BLaER1 (cell line): ENCODE data around the gene ENHO.

Experiments used
- H3K27ac ChIP-seq: shearing (Covaris generic); formaldehyde crosslinking; 2 replicates; pipeline ENCODE4 v1.8.1; 2022
- H3K27me3 ChIP-seq: shearing (Covaris generic); formaldehyde crosslinking; 2 replicates; pipeline ENCODE4 v1.8.1; 2022
- H3K36me3 ChIP-seq: shearing (Covaris generic); formaldehyde crosslinking; 2 replicates; pipeline ENCODE4 v1.8.1; 2022
- H3K4me1 ChIP-seq: shearing (Covaris generic); formaldehyde crosslinking; 2 replicates; pipeline ENCODE4 v1.8.1; 2022
- H3K4me2 ChIP-seq: shearing (Covaris generic); formaldehyde crosslinking; 2 replicates; pipeline ENCODE4 v1.8.1; 2022
- H3K4me3 ChIP-seq: shearing (Covaris generic); formaldehyde crosslinking; 2 replicates; pipeline ENCODE4 v1.8.1; 2022
- H3K9ac ChIP-seq: shearing (Covaris generic); formaldehyde crosslinking; 2 replicates; pipeline ENCODE4 v1.8.1; 2022
- H3K9me3 ChIP-seq: shearing (Covaris generic); formaldehyde crosslinking; 2 replicates; pipeline ENCODE4 v1.8.1; 2022
- H4K20me1 ChIP-seq: shearing (Covaris generic); formaldehyde crosslinking; 2 replicates; pipeline ENCODE4 v1.8.1; 2022
- Cebpa-rat ChIP-seq: shearing (Covaris generic); IDR thresholded peaks from 2 replicates; pipeline ENCODE4 v1.8.1; 2022

ENHO gene

DNA sequence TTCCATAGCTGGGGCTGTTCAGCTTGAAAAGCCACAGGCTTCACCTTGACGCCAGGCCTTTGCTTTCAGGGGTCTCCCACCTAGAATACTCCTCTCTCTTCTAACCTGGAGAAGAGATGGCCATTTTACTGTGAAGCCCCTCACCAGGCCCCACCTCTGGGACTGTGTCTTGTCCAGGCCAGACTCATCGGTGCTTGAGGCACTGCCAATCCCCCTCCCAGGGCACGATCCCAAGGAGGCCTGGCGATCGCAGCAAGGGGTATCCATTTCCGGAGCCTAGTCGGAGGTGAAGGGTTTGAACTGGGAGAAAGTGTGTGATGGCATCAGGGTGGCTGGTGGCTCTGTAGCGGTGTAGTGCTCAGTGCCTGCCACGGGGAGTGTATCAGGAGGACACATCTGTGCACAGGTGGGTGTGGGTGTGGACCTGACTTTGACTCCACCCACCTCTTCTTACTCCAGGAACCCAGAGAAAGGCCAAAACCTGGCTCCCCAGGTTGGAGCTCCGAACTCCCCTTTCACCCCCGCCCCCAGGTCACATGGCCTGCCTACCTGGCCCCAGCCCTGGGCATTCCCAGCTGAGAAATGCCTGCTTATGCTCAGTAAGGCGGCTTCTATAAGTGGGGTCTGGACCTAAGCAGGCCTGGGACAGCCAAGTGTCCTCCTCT is 27.4 kb upstream of the ENHO start:
- H3K9me3 ChIP-seq = no peaks in the 10 kb centered on the region
- no peak for TF ChIP-seq Cebpa-rat
- H3K27ac ChIP-seq = no peak overlapping the region
- peaks cover 29% of the 10 kb centered on the region for H3K4me1 ChIP-seq
- H3K27me3 ChIP-seq = no peaks in the 10 kb centered on the region
- peaks cover 10% of the 10 kb centered on the region; the same call in 1 of the 2 replicates for H4K20me1 ChIP-seq
- H3K4me2 ChIP-seq = no peak overlapping the region
- no peak overlapping the region for H3K9ac ChIP-seq
- H3K4me3 ChIP-seq = no peak overlapping the region
- H3K36me3 ChIP-seq = no peaks in the 10 kb centered on the region

DNA sequence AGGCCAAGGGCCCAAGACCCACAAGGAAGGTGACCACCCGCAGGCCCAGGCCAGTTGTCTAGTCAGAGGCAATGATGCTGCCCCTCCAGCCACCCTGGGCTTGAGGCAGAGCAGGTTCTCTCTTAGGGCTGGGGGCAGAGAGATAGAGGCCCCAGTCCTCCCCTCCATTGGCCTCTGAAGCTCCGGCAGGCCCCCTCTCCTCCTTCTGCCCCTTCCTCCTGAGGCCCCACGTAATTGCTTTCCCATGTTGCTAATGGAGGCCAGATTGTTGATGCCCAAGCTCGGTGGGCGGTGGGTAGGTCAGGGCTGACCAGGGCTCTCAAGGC is 26.6 kb upstream of the ENHO start:
- H3K9me3 ChIP-seq = no peaks in the 10 kb centered on the region
- no peak for TF ChIP-seq Cebpa-rat
- H3K36me3 ChIP-seq = no peaks in the 10 kb centered on the region
- H3K4me2 ChIP-seq = no peak overlapping the region
- H3K27ac ChIP-seq = no peak overlapping the region
- H3K27me3 ChIP-seq = no peaks in the 10 kb centered on the region
- H4K20me1 ChIP-seq = peaks cover 10% of the 10 kb centered on the region; the same call in 1 of the 2 replicates
- H3K9ac ChIP-seq = no peak overlapping the region
- no peak overlapping the region for H3K4me3 ChIP-seq
- H3K4me1 ChIP-seq = peaks cover 21% of the 10 kb centered on the region

DNA sequence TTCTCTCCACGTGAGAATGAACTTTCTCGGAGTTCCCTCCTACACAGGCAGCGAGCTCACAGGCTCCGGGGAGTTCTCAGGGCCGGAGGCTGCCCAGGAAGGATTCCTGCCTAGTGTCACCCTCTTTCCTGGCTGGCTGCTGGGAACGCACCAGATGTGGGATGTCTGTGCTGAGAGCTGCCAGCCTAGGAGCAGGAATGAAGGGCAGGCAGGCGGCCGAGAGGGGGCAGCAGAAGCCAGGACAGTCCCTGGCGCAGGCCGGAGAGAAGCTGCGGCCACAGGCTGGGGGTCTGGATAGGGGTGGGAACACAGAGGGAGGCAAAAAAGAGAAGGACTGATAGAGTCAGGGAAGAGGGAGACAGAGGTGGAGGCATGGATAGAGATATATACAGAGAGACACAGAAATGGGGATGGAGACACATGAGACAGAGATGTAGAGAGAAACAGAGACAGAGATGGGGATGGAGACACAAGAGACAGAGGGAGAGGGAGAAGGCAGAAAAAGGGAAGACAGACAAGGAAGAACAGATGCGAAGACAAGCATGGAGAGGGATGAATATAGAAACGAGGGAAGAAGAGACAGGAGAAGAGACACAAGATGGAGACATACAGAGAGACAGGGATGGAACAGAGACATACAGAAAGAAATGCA is 25.3 kb upstream of the ENHO start:
- Histone ChIP-seq H4K20me1 (peaks cover 1% of the 10 kb centered on the region; the same call in 1 of the 2 replicates), H3K4me2 (no peak overlapping the region), H3K36me3 (no peaks in the 10 kb centered on the region), H3K4me1 (peaks cover 8% of the 10 kb centered on the region), H3K27me3 (no peaks in the 10 kb centered on the region), H3K27ac (no peak overlapping the region), H3K9me3 (no peaks in the 10 kb centered on the region), H3K4me3 (no peak overlapping the region), H3K9ac (no peak overlapping the region)
- TF ChIP-seq Cebpa-rat = no peak

DNA sequence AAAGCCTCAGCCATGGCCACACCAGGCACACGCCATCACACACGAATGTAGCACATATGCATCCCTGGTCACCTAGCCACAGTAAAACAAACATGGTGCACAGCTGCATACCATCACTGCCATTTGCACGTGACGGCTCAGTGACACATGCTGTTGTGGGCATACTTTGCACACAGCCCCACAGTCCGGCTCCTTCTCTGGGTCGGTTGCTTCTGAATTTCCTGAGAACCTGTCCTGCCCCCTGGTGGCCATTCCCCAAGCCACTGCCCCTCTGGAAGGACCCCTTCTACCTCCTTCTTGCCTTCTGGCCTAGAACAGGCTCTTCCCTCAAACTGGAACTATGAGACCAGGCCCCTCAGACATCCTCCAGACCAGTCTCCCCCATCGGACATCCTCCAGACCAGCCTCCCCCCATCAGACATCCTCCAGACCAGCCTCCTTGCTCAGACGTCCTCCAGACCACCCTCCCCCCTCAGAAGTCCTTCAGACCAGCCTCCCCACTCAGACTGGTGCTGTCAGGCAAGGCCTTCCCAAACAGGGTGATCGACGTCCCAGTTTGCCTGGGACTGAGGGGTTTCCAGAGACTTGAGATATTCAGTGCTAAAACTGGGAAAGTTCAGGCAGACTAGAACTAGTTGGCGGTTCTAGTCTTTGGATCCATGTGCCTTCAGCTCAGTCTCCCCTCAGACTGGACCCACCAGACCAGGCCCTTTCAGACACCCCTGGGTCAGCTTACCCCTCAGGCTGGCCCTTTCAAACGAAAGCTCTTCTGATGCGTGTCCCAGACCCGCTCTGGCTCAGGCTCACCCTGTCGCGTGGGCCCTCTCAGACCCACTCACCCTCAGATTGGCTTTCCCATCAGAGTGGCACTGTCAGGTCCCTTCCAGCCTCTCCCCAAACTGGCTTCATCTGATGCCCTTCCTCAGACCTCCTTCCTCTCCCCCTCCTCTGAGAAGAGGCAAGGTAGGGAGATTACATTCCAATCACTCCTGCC is 24.3 kb upstream of the ENHO start:
- no peak overlapping the region for H3K27ac ChIP-seq
- H3K4me2 ChIP-seq = no peak overlapping the region
- no peaks in the 10 kb centered on the region for H3K4me1 ChIP-seq
- no peak overlapping the region for H3K4me3 ChIP-seq
- H3K9ac ChIP-seq = no peak overlapping the region
- no peak for TF ChIP-seq Cebpa-rat
- no peaks in the 10 kb centered on the region for H4K20me1 ChIP-seq
- H3K27me3 ChIP-seq = no peaks in the 10 kb centered on the region
- H3K9me3 ChIP-seq = no peaks in the 10 kb centered on the region
- no peaks in the 10 kb centered on the region for H3K36me3 ChIP-seq

DNA sequence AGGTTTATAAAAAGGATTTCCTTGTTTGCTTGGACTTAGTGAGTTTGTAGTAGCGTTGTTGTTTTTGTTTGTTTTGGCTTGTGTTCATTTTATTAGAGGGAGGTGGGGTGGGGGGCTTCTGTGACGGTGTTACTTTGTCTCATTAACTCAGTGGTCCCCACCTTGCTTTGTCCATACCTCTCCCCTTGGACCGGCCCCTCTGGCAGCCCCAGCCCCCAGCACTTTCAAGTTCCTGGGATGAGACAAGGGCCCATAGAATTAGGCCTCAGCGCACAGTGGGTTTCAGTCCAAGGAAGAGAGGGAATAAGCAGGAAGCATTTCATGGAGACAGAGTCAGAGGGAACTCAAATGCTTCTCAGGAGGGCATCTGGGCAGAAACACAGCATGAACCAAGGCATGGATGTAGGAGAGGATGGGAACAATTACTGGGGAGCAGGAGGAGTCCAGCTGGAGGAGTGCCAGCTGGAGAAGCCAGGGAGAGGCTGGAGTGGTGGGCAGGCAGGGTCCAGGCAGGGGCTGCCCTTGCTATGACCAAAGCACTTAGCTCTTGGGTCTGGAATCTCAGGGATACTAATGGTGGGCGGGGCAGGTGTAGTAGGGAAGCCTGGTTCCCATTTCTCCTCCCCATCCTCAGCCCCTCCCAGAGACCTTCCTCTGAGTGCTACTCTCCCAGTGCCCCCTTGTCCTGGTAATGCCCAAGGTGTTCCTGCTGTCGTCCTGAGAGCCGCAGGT is 23.5 kb upstream of the ENHO start:
- H3K9me3 ChIP-seq = no peaks in the 10 kb centered on the region
- no peak overlapping the region for H3K4me3 ChIP-seq
- TF ChIP-seq Cebpa-rat = no peak
- no peaks in the 10 kb centered on the region for H3K27me3 ChIP-seq
- no peak overlapping the region for H3K4me2 ChIP-seq
- H3K9ac ChIP-seq = no peak overlapping the region
- no peaks in the 10 kb centered on the region for H3K36me3 ChIP-seq
- H3K4me1 ChIP-seq = no peaks in the 10 kb centered on the region
- H4K20me1 ChIP-seq = no peaks in the 10 kb centered on the region
- H3K27ac ChIP-seq = no peak overlapping the region

DNA sequence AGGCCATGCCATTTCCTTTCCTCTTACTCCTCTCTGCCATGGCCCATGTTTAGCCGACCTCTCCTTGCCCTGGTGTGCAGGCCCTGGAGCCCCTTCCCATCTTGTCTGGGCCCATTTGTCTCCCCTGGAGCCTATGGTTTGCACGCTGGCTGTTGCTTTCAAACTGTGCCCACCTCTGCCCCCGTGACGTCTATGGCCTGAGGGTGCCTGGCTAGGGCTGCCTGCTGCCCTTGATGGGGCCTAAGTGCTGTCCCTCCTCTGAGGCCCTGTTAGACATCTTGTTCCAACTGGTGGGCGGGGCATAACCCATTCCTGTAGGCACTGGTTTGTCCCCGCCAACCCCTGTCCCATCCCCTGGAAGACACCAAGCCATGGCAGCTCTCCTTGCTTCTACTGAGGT is 22.7 kb upstream of the ENHO start:
- H4K20me1 ChIP-seq = no peaks in the 10 kb centered on the region
- H3K4me3 ChIP-seq = no peak overlapping the region
- H3K9ac ChIP-seq = no peak overlapping the region
- no peaks in the 10 kb centered on the region for H3K36me3 ChIP-seq
- no peaks in the 10 kb centered on the region for H3K4me1 ChIP-seq
- TF ChIP-seq Cebpa-rat = no peak
- H3K9me3 ChIP-seq = no peaks in the 10 kb centered on the region
- H3K27me3 ChIP-seq = no peaks in the 10 kb centered on the region
- no peak overlapping the region for H3K4me2 ChIP-seq
- H3K27ac ChIP-seq = no peak overlapping the region

DNA sequence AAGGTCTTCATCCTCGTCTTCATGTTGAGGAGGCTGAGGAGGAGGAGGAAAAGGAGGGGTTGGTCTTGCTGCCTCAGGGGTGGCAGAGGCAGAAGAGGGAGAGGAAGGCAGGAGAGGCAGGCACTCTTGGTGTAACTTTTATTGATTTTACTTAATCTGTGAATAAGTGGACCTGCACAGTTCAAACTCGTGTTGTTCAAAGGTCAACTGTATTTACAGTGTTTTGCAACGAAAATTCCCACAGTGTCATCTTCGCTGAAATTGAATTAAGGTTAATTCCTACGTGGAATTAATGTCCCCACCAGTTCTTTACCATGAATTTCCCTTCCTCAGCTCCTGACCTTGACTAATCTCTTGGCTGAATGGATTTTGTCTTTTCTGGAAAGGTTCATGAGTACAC is 21.2 kb upstream of the ENHO start:
- Histone ChIP-seq H3K9ac (no peak overlapping the region), H3K4me2 (no peak overlapping the region), H3K27ac (no peak overlapping the region), H3K27me3 (no peaks in the 10 kb centered on the region), H4K20me1 (no peaks in the 10 kb centered on the region), H3K4me1 (no peaks in the 10 kb centered on the region), H3K9me3 (no peaks in the 10 kb centered on the region), H3K4me3 (no peak overlapping the region), H3K36me3 (no peaks in the 10 kb centered on the region)
- no peak for TF ChIP-seq Cebpa-rat

DNA sequence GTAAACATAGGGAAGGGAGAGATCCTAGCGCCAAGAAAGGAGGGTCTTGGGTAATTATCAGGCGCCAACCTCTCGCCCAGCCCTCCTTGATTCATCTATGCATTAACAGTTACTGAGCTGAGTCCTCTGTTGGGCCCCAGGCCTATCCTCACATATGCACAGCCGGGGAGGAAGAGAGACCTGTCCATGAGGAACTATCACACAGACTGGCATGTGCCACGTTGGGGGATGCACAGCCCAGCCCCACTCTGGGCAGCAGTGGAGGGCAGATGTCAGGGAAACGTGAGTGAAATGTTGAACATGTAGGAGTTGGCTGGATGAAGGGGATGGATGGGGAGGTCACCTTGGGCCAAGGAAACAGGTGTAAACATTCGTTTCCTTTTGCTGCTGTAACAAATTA is 18.8 kb upstream of the ENHO start:
- Histone ChIP-seq H3K4me2 (no peak overlapping the region), H3K4me3 (no peak overlapping the region), H3K9me3 (no peaks in the 10 kb centered on the region), H3K4me1 (no peaks in the 10 kb centered on the region), H4K20me1 (no peaks in the 10 kb centered on the region), H3K36me3 (no peaks in the 10 kb centered on the region), H3K27ac (no peak overlapping the region), H3K9ac (no peak overlapping the region), H3K27me3 (no peaks in the 10 kb centered on the region)
- TF ChIP-seq Cebpa-rat = no peak

DNA sequence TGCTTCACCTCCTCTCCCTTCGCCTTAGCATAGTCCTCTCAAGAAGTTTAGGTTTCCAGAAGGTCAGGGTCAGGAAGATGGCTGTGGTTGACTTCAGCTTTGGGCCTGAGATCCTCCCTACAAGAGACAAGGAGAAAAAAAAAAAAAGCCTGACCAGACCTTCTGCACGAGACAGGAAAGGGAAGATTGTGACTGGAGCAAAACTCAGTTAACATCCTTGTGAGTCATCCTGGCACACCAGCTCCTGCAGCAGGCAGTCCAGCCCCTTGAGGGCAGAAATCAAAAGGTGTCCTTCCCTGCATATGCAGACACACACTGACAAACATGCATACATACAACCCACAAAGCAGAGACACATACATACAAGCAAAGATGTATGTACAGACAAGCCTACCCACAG is 18.0 kb upstream of the ENHO start:
- Histone ChIP-seq H3K4me3 (no peak overlapping the region), H3K36me3 (no peaks in the 10 kb centered on the region), H3K9ac (no peak overlapping the region), H3K4me1 (no peaks in the 10 kb centered on the region), H3K27ac (no peak overlapping the region), H3K9me3 (no peaks in the 10 kb centered on the region), H3K4me2 (no peak overlapping the region), H3K27me3 (no peaks in the 10 kb centered on the region), H4K20me1 (no peaks in the 10 kb centered on the region)
- no peak for TF ChIP-seq Cebpa-rat
